ENCODE measurements around the gene TMEM26. TPM values are rescaled to one million over a fixed set of nuclear protein-coding genes. Genes with fewer than 3 reads are reported as not detected.
"Not testable (repeated sequence)": the region's sequence is repeated elsewhere in the genome, so short reads cannot be mapped to it uniquely, and the experiment has no call there.

Gene TMEM26
- total RNA-seq, 1 experiment from 2014 or later = not detected

- no peak overlapping the region for H3K27ac Mint-ChIP-seq (ENCODE audit: unreplicated experiment)
Measured at GRCh38 chr10:61385231-61386001, 67.8 kb downstream of the TMEM26 start.

DNA sequence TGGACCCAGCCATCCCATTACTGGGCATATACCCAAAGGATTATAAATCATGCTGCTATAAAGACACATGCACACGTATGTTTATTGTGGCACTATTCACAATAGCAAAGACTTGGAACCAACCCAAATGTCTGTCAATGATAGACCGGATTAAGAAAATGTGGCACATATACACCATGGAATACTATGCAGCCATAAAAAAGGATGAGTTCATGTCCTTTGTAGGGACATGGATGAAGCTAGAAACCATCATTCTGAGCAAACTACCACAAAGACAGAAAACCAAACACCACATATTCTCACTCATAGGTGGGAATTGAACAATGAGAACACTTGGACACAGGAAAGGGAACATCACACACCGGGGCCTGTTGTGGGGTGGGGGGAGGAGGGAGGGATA, 72.0 kb downstream of the TMEM26 start:
- H3K36me3 ChIP-seq (ENCODE audit: control insufficient read depth, insufficient read depth, low read length); H3K4me1 ChIP-seq; H3K27me3 ChIP-seq (replicated peaks; ENCODE audit: control insufficient read depth, insufficient read depth, low read length); CTCF ChIA-PET; H3K36me3 Mint-ChIP-seq (ENCODE audit: insufficient read depth, unreplicated experiment); BruUV-seq (replicated peaks); H3K9me3 ChIP-seq; H3K4me3 Mint-ChIP-seq (ENCODE audit: unreplicated experiment); H3K9me3 Mint-ChIP-seq (ENCODE audit: unreplicated experiment); H3K27me3 Mint-ChIP-seq (ENCODE audit: insufficient read depth, unreplicated experiment); intact Hi-C loops (cut with micrococcal nuclease; ENCODE audit: unreplicated experiment); POLR2A ChIA-PET; H3K4me1 Mint-ChIP-seq (ENCODE audit: low read depth, unreplicated experiment); H3K4me3 ChIP-seq (ENCODE audit: low read depth, low read length); DNase-seq; H3K27ac Mint-ChIP-seq (ENCODE audit: unreplicated experiment): not testable (repeated sequence)

More at GRCh38 chr10:61385231-61386001, 67.8 kb downstream of the TMEM26 start:
- intact Hi-C loops (cut with micrococcal nuclease; ENCODE audit: unreplicated experiment) = no loop called here
- Histone ChIP-seq H3K27me3 (replicated peaks; ENCODE audit: control insufficient read depth, insufficient read depth, low read length) (no peaks in the 10 kb centered on the region), H3K4me3 (ENCODE audit: low read depth, low read length) (no peak overlapping the region), H3K36me3 (ENCODE audit: control insufficient read depth, insufficient read depth, low read length) (no peaks in the 10 kb centered on the region), H3K4me1 (no peaks in the 10 kb centered on the region), H3K9me3 (no peaks in the 10 kb centered on the region)
- BruUV-seq (replicated peaks) = no TSS peak
- no peaks in the 10 kb centered on the region for H3K36me3 Mint-ChIP-seq (ENCODE audit: insufficient read depth, unreplicated experiment)
- H3K9me3 Mint-ChIP-seq (ENCODE audit: unreplicated experiment) = no peaks in the 10 kb centered on the region
- no peak overlapping the region for H3K4me3 Mint-ChIP-seq (ENCODE audit: unreplicated experiment)
- ChIA-PET POLR2A (no interaction called here), CTCF (no interaction called here)
- TF ChIP-seq, protein P1, sequence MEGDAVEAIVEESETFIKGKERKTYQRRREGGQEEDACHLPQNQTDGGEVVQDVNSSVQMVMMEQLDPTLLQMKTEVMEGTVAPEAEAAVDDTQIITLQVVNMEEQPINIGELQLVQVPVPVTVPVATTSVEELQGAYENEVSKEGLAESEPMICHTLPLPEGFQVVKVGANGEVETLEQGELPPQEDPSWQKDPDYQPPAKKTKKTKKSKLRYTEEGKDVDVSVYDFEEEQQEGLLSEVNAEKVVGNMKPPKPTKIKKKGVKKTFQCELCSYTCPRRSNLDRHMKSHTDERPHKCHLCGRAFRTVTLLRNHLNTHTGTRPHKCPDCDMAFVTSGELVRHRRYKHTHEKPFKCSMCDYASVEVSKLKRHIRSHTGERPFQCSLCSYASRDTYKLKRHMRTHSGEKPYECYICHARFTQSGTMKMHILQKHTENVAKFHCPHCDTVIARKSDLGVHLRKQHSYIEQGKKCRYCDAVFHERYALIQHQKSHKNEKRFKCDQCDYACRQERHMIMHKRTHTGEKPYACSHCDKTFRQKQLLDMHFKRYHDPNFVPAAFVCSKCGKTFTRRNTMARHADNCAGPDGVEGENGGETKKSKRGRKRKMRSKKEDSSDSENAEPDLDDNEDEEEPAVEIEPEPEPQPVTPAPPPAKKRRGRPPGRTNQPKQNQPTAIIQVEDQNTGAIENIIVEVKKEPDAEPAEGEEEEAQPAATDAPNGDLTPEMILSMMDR (IDR thresholded peaks at IDR 0.05; ENCODE audit: insufficient read depth in 1 of 2, low read depth in 1 of 2, low read length in 1 of 2, severe bottlenecking in 1 of 2, unreplicated experiment in 1 of 2) = no peak
- H3K4me1 Mint-ChIP-seq (ENCODE audit: low read depth, unreplicated experiment) = no peaks in the 10 kb centered on the region
- DNase-seq = no peak
- peaks cover 10% of the 10 kb centered on the region for H3K27me3 Mint-ChIP-seq (ENCODE audit: insufficient read depth, unreplicated experiment)

DNA sequence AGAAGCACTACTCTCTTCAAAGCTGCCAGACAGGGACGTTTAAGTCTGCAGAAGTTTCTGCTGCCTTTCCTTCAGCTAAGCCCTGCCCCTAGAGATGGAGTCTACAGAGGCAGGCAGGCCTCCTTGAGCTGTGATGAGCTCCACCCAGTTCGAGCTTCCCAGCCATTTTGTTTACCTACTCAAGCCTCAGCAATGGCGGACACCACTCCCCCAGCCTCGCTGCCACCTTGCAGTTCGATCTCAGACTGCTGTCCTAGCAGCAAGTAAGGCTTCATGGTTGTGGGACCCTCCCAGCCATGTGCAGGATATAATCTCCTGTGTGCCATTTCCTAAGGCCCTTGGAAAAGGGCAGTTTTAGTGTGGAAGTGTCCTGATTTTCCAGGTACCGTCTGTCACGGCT, 74.3 kb downstream of the TMEM26 start:
- H3K4me1 ChIP-seq = no peaks in the 10 kb centered on the region
- Mint-ChIP-seq H3K9me3 (ENCODE audit: unreplicated experiment) (peaks cover 6% of the 10 kb centered on the region), H3K27ac (ENCODE audit: unreplicated experiment) (no peak overlapping the region), H3K4me3 (ENCODE audit: unreplicated experiment) (no peak overlapping the region), H3K4me1 (ENCODE audit: low read depth, unreplicated experiment) (no peaks in the 10 kb centered on the region), H3K27me3 (ENCODE audit: insufficient read depth, unreplicated experiment) (peaks cover 8% of the 10 kb centered on the region), H3K36me3 (ENCODE audit: insufficient read depth, unreplicated experiment) (no peaks in the 10 kb centered on the region)
- H3K9me3 ChIP-seq = no peaks in the 10 kb centered on the region
- ChIA-PET POLR2A (no interaction called here), CTCF (no interaction called here)
- TF ChIP-seq, protein P1 (IDR thresholded peaks at IDR 0.05; ENCODE audit: insufficient read depth in 1 of 2, low read depth in 1 of 2, low read length in 1 of 2, severe bottlenecking in 1 of 2, unreplicated experiment in 1 of 2) = no peak
- no TSS peak for BruUV-seq (replicated peaks)
- H3K27me3 ChIP-seq (replicated peaks; ENCODE audit: control insufficient read depth, insufficient read depth, low read length) = no peaks in the 10 kb centered on the region
- 0 out of 2 replicates have a peak, but pooled peaks cover 1% of the 10 kb centered on the region for H3K36me3 ChIP-seq (ENCODE audit: control insufficient read depth, insufficient read depth, low read length)
- DNase-seq = no peak
- intact Hi-C loops (cut with micrococcal nuclease; ENCODE audit: unreplicated experiment) = no loop called here
- no peak overlapping the region for H3K4me3 ChIP-seq (ENCODE audit: low read depth, low read length)
